GM21576 (cell line): Measurements from ENCODE around the gene MUSK.
"Not testable (repeated sequence)": the region's sequence is repeated elsewhere in the genome, so short reads cannot be mapped to it uniquely, and the experiment has no call there.

ENCODE experiments used
- ATAC-seq: cut with Tn5 transposase; IDR thresholded peaks from one replicate; pipeline ENCODE4 v1.9.1; 2021; ENCODE audit warnings: mild to moderate bottlenecking, moderate library complexity; ENCODE audit not compliant: unreplicated experiment

The MUSK gene

DNA sequence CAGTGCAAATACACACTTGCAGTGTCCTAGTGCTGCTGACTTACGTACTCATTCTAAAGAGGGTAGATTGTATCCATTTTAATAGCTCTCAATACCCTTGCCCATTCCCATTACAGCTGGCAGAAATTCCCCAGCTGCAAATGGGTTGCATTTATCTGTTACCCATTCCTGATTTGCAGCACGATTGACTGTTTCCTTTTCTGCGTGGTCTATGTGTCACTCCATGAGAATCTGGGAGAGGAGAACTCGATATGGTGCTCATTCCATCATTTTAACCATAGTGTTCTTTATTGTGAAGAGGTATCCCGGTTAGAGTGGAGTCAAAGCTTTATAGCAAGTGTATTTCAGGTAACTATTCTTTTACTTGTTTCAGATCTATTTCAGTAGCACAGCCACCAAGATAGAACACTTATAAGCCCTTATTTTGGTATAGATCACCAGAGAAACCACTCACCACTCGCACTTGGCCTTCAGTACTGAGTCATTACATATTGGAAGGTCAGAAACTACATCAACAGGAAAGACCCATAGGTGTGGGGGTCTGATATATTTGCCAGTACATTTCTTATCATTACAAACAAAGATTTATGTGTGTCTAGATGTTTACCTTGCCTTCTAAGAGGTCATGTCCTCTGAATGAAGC lies 139.5 kb downstream of the MUSK start:
- peak; percentile 64 for ATAC-seq

GRCh38 chr9:110808599-110808980 lies 140.0 kb downstream of the MUSK start:
- ATAC-seq: peak; percentile 92

DNA sequence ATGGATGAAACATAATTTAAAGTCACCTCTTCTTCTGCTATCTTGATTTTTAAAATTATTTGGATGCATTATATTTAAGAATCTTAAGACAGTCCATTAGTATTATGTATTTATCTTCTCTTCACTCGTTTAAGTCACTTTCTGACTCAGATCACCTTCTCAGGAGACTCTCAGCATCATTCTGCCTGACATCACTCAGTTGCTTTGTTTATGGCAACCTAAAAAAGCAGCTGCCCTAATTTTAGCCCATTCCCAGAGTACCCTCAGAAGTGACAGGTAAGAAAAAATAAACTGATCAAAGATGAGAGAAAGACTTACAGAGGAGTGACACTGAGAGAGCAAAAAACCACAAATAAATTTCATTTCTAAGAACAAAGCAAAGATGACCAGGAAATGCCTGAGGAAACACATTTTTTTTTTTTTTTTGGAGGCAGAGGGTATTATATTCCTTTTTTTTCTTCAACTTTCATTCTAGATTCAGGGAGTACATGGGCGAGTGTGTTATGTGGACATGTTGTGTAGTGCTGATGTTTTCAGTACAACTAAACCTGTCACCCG lies 140.5 kb downstream of the MUSK start:
- peak; percentile 48 for ATAC-seq

DNA sequence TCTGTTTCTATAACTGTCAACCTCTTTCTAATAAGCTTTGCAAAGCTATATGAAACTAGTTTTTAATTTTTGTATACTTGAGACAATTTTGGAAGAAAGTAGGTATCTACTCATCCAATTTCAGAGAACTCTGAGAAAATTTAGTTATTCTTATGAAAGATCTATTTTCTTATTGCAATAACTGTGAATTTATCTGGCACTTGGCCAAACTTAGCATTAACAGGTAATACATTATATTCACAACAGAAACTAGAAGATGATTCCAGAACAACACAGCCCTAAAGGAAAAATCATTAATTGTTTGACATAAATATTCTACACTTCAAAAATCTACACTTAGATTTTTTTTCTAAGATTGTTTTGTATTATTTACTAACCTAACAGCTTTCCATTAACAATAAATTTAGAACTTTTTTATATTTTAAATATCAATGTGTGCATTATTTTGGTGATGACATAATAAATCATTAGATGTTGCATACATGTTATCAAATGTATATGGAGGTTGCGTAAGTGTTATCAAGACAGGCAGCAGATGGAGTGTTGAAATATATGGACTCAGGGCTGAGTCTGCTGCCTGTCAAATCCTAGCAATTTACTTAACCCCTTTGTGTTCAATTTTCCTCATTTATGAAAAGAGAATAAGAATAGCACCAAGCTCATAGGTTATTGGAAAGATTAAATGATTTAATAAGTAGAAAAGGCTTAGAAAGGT lies 141.8 kb downstream of the MUSK start:
- no peak for ATAC-seq

GRCh38 chr9:110812886-110813285 lies 144.3 kb downstream of the MUSK start:
- ATAC-seq: no peak

DNA sequence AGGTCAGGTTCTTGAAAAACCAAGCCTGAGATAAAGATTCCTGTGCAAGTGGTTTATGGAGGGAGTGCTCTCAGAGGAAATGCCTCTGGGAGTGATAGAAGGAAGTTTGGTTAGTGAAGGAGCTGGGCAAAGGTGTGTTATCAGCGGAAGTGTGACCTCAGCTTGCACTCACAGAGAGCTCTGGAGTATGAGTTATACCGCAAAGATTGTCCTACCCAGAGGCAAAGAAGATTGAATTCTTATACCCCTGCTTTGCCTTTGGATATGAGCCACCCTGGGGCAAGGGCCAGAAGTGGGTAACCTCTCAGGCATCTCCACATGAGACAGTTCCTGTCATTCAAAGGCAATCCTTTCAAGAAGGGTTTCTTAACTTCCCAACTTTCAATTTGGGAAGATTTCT lies 145.6 kb downstream of the MUSK start:
- no peak for ATAC-seq

DNA sequence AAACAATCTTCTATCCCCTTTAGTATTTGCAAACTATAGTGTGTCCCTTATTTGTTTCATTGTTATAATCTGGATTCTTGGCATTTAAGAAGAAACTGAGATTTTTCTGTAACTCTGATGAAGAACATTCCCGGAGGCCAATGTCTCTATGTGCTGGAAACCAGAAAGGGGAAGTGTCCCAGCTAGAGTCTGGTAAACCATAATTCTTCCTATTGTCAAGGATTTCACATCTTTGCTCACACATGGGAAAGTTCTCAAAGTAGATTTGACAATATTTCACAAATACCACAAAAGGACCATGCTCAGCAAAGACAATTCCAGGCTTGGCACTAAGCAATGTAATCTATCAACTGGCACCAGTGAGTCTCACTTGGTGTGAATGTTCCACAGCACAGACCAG lies 146.8 kb downstream of the MUSK start:
- no peak for ATAC-seq

- ATAC-seq: no peak
These were observed 151.8 kb downstream of the MUSK start for GRCh38 chr9:110820381-110820780.

DNA sequence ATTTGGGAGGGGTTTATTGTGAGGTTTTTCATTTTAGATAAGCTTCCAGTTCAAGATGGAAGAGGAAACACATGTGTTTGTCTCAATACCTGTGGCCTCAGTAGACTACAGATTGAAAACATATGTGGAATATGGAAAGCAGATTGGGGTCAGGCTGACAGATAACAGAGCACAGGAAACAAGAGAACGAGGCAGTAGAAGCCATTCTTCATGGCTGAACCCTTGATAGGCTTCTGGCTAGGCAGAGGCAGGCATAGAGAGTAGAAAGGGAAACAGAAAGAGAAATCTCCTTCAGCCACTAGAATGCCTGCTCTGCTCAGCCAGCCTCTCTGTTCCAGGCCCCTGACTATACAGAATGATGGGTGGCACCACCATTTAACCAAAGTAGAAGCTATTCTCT lies 152.5 kb downstream of the MUSK start:
- peak; percentile 90 for ATAC-seq

DNA sequence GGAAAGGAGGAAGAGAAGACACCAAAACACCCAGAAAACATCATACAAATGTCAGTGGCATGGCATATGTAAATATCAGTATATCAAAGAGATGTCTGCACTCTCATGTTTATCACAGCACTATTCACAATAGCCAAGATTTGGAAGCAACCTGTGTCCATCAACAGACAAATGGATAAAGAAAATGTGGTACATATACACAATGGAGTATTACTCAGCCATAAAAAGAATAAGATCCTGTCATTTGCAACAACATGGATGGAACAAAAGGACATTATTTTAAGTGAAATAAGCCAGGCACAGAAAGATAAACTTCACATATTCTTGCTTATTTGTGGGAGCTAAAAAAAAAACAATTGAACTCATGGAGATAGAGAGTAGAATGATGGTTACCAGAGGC lies 156.5 kb downstream of the MUSK start:
- not testable (repeated sequence) for ATAC-seq

GRCh38 chr9:110825950-110826349 lies 157.4 kb downstream of the MUSK start:
- no peak for ATAC-seq

- ATAC-seq: not testable (repeated sequence)
These were observed 157.8 kb downstream of the MUSK start for GRCh38 chr9:110826400-110826799.

GRCh38 chr9:110828264-110828663 lies 159.7 kb downstream of the MUSK start:
- ATAC-seq: no peak

- no peak for ATAC-seq
These were observed 161.9 kb downstream of the MUSK start for GRCh38 chr9:110830495-110830894.

GRCh38 chr9:110832926-110833325 lies 164.3 kb downstream of the MUSK start:
- no peak for ATAC-seq

- no peak for ATAC-seq
These were observed 166.8 kb downstream of the MUSK start for GRCh38 chr9:110835404-110835803.

DNA sequence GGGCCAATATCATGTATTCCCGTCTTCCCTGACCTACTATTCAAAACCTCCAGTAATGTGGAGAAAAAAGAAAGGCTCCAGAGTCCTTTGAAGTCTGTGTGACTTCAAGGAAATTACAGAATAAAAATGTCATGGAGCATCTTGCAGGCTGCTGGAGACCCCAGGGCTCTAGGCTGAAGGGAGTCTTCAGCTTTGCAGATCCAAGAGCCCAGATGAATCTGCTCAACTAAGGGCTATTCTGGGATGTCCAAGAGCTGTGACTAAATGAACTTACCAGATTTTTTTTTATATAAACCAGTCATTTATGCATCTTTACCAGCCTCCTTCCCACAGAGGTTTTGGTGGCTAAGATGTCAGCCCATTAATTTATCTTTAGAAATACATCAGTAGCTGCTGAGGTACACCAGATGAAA lies 167.3 kb downstream of the MUSK start:
- ATAC-seq: no peak

- ATAC-seq: no peak
These were observed 168.9 kb downstream of the MUSK start for GRCh38 chr9:110837401-110838005.

- ATAC-seq: no peak
These were observed 173.6 kb downstream of the MUSK start for GRCh38 chr9:110842169-110842568.

DNA sequence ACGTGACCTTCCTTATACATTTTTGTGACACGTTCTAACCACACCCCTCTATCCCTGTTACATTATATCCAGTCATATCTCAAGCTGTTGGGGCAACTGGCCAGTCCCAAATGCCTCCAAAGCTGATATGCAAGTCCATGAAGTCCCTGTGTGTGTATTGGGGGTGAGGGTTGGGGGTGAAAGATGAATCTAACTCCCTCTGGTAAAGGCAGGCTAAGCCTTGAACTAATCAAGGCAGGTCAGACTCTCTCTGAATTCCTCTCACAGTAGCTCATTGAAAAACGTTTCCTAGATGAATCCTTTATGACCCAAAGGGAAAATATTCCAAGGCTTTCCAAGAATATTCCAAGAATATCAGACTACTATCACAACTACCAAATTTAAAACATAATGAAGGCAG lies 174.4 kb downstream of the MUSK start:
- no peak for ATAC-seq

- ATAC-seq: no peak
These were observed 175.5 kb downstream of the MUSK start for GRCh38 chr9:110844121-110844520.

DNA sequence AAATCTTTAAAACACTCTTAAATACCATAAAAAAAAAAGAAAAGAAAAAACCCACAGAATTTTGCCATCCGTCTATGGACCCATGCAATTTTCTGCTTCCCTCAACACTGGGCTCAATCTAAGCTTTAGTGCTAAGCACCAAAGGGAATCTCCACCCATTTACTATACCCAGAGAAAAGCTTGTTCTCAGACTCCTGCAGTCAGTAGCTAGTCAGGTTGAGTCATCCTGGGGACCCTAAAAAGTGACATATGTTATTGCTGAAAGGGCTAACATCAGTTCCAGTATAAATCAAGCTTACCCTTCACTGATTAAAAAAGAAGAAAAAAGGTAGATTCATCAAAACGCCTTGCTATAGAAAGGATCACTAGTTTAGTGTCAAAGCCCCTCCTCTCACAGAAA lies 177.6 kb downstream of the MUSK start:
- no peak for ATAC-seq
